Measurements from ENCODE around the gene CEACAM3.
"Not testable (repeated sequence)": the region's sequence is repeated elsewhere in the genome, so short reads cannot be mapped to it uniquely, and the experiment has no call there.

CEACAM3 gene

DNA sequence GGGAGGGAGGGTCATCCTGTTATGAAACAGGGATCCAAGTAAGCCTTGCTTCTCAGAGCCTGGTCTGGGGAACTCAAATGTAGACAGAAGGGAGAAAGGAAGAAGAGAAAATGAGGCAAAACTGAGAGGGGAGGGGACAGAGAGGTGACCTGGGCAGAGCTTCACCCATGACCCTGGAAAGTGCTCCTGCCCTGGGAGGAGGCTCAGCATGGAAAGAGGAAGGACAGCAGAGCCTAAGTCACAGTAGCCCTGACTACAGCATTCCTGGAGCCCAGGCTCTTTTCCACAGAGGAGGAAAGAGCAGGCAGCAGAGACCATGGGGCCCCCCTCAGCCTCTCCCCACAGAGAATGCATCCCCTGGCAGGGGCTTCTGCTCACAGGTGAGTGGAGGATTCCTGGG is at the start of gene CEACAM3:
Gene CEACAM3, plus strand, starts transcription at position 226 of the 400 bp plus-strand sequence. Its CDS starts 91 bp downstream, at position 317.
- no peak for DNase-seq

DNA sequence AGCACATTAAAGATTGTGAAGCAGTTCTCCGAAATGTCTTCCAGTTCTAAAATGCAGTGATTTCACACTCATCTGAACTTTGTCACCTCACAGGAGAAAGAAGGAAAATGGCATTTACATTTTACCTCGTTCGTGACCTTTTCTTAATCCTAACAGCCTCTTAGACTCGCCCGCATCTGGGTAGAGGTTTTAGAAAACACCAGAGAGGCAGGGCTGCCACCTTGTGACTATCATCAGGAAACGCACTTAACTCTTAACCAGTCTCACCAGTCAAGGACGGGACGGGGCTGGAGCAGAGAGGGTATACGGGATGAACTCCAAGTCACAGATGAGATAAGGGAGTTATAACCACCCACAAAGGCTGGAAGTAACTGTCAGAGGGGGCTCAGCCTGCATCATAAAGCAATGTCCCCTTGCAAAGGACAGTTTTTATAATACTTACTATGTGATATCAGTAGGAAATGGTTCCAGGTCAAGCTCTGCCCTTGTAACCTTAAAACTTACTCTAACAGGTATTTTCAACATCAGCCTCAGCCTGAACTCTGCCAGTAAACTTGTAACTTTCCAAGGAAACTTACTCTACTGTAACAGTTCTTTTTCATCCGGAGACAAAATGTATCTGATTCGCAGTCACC is 49.7 kb upstream of the CEACAM3 start:
- peak; percentile 9 for DNase-seq

DNA sequence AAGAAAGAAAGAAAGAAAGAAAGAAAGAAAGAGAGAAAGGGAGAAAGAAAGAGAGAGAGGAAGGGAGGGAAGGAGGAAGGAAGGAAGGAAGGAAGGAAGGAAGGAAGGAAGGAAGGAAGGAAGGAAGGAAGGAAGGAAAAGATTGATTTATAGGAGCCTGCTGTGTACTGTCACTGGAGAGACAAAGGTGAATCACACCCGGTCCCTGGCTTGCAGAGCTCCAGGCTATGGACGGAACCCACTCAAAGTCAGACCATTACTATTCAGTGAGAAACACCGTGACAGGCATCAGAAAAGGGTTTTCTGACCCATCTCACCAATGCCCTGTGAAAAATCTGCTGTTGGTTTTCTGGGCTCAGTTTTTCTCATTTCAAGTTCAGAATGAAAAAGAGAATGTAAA is 48.4 kb upstream of the CEACAM3 start:
- no peak for DNase-seq

DNA sequence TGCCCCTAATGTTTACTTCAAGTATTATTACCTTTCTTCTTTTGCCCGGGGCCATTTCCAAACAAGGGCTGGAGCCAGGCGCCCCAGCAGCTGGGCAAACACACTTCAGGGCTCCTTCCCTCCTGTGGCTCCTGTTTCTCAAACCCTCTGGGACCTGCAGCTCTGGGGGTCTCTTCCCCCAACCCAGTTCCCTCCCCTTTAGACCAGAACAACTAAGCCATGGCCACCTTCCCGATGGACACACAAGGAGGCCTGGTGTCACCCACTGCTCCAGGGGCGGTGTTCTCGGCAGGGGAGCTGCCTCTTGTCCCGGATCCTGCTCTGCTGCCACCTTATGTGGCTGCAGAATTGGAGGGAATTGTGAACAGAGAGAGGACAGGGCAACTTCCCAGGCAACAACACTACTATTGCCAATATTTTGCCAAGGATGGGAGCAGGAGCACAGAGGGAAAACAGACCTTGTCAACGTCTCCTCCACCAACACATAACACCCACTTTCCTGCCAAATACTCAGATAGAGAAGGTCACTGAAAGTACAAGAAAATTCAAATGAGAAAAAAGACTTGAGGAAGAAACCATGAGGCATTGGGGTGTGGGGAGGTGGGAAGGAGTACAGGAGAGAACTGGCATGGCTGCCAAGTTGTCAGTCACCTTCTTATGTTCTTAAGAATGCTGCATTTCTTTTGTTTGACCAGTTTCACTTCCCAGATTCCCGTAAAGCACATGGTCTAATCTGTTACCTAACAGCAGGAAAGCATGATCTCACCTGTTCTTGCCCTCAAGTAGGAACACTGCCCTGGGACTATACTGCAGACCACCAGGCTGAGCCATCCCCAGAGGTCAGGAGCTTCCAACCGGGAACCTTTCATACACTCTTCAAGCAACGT is 45.9 kb upstream of the CEACAM3 start:
- not testable (repeated sequence) for DNase-seq

DNA sequence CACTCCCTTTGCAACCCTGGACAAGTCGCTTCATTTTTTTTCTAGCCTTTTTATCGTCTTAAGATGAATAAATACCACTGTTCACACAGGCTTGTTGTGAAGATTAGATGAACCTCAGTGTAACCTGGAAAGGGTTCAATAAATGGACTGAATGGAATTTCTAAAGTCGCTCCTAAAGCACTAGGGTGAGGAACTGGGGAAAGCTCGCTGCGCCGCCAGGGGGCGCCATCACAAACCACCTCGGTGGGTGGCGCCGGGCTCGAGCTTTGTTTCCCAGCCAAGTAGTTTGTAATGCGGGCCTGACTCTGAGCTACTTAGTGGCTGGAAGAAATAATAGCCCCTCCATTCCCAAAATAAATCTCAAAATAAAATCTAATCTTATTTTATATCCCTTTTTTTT is 43.2 kb upstream of the CEACAM3 start:
- DNase-seq = no peak

DNA sequence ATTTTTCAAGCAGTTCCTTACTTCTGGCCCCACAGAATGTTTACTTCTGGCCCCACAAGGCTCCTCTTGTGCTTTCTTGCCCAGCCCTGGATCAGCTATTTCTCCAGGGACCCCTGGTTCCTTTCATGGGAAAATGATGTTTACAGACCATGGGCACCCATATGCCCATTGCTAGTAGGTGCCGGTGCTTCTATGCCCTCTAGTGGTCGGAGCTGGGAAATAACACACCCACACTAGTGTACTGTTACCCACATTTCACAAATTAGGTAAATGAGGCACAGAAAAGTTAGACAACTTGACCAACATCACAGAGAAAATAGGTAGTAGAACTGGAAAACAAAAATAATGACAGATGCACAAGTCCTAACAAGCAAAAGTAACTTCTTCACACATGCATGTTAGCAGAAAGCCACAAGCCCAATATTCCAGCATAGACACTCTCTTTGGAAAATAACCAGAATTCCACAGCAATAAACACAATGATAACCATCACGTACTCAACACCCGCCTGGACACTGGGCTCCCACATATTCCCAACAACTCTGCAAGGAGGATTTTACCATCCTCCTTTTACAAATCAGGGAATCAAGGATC is 42.4 kb upstream of the CEACAM3 start:
- no peak for DNase-seq

DNA sequence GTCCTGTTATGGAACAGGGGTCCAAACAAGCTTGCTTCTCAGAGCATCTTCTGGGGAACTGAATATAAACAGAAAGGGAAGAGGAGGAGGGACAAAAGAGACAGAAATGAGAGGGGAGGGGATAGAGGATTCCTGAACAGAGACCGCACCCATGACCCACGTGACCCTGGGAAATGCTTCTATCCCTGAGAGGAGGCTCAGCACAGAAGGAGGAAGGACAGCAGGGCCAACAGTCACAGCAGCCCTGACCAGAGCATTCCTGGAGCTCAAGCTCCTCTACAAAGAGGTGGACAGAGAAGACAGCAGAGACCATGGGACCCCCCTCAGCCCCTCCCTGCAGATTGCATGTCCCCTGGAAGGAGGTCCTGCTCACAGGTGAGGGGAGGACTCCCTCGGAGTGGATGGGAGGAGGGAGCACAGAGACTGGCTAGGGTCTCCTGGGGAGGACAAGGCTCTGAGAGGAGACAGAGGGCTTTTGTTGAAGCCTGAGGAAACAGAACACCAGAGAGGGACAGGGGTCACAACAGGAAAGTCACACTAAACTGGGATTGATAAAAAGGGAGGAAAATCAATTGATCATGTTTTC is 41.0 kb upstream of the CEACAM3 start, which contains the start of gene CEACAM6:
Gene CEACAM6, plus strand, starts transcription at position 203 of the 586 bp plus-strand sequence. Its CDS starts 109 bp downstream, at position 312.
- no peak for DNase-seq

DNA sequence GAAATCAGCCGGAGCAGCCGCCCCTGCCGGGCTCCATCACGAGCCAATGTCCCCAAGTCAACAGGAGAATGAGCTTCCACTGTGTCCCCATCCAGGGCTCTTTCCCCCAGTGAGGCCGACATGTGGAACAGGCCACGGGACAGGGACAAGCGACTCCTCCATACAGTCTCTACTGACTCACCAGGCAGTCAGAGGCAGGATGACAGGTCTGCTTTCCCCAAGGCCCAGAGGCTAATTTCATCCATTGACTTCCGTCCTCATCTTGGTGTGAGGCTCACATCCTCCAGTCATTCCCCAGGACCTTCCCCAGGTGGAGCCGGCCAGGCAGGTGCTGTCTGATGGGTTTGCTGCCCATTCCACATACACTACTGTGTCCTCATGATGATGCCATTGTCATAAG is 37.5 kb upstream of the CEACAM3 start:
- no peak for DNase-seq

DNA sequence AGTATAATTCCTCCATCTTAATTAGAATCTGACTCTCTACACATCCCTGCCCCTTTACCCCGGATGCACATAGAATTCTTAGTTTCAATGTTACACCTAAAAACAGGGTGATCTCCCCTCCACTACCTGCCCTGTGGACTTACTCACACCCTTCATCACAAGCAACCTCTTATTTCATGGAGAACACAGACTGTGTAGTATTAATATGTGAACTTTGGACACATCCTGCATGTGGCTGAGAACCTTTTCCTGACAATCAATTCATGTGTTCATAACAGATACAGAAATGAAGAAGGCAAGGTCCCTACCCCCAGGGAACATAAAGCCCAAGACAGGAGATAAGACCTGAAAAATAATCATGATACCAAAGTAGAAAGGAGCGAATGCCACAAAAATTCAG is 29.3 kb upstream of the CEACAM3 start:
- DNase-seq = no peak

DNA sequence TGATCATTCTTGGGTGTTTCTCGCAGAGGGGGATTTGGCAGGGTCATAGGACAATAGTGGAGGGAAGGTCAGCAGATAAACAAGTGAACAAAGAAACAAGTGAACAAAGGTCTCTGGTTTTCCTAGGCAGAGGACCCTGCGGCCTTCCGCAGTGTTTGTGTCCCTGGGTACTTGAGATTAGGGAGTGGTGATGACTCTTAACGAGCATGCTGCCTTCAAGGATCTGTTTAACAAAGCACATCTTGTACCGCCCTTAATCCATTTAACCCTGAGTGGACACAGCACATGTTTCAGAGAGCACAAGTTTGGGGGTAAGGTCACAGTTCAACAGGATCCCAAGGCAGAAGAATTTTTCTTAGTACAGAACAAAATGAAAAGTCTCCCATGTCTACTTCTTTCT is 28.3 kb upstream of the CEACAM3 start:
- not testable (repeated sequence) for DNase-seq

DNA sequence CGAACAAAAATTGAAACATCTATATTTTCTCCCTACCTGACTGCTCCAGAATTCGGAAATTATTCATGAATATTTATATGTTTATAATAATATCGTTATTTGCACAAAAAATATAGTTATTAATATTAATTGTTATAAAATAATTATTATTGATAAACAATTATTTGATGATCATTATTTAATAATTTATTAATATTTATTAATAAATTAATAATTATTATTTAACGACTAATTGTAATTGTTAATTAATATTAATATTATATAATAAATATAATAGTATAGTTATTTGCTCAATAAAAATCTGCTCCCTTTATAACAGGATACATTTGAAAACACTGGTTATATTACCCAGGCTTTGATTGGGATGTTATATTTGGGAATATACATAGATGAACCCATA is 26.8 kb upstream of the CEACAM3 start:
- no peak for DNase-seq

DNA sequence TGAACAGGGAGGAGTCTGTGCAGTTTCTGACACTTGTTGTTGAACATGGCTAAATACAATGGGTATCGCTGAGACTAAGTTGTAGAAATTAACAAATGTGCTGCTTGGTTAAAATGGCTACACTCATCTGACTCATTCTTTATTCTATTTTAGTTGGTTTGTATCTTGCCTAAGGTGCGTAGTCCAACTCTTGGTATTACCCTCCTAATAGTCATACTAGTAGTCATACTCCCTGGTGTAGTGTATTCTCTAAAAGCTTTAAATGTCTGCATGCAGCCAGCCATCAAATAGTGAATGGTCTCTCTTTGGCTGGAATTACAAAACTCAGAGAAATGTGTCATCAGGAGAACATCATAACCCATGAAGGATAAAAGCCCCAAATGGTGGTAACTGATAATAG is 25.0 kb upstream of the CEACAM3 start:
- no peak for DNase-seq

DNA sequence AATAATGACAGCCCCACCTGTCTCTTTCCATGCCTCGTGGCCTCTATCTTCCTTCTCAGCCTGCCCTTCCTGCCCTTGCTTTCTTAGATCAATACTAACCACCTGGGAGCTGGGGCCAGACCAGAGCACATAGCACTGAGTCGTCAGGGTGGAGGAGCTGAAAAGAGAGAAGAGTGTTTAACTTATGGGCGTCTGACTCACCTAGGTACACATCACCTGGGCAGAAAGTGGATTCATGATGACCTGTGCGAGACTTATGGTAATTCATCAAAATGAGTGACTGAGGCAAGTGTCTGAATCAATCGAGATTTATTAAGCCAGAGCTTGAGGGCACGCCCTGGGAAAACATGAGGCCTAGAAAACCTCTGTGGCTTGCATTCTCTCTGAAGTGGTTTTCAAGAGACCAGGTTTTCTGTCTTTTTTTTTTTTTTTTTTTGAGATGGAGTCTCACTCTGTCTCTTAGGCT is 21.8 kb upstream of the CEACAM3 start:
- DNase-seq = no peak

DNA sequence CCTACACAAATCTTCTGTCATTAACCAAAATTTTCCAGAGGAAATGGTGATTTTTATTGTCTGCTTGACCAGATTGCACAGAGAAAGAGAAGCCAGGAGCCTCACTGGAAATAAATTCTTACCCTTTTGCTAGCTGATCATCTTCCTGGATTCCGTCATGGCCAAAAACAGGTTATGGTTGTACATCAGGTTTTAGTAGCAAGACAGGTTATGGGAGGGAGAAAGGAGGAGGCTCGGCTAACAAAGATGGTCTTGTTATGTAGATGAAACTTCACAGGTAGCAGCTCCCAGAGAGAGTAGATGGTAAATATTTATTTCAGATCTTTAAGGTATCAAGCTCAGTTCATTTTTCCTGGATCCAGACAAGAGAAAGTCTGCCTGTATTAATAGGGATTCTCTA is 19.7 kb upstream of the CEACAM3 start:
- no peak for DNase-seq

DNA sequence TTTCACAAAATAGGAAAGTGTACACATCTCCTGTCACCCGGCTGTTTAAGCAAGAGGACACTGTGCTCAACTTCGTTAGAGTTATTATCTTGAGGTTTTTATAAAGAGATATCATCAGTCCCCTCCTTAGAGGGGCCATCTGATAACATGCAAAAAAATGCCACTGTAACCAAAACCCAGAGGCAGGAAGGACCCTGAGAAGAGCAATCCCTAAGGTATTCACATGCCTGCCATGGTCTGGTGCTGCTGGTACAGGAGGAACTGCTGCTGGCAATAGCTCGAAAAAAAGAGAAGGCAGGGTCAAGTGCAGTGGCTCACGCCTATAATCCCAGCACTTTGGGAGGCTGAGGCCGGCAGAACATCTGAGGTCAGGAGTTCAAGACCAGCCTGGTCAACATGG is 12.8 kb upstream of the CEACAM3 start:
- DNase-seq = no peak

DNA sequence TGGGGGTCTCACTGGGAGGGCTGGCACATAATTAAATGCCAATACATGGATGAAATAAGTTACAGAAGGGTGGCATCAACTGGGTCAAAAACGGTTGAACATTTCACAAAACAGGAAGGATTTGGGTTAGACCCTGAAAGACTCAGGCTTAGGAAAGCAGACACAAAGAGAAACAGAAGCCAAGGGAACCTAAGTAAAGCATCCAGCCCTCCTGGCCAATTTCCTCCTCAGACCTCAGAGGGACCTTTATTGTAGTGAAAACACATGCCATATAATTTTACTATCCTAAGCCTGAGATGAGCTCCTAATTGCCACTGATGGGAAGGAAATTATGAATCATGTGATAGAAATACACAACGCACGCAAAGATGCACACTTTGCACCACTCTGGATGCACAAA is 12.1 kb upstream of the CEACAM3 start:
- no peak for DNase-seq

DNA sequence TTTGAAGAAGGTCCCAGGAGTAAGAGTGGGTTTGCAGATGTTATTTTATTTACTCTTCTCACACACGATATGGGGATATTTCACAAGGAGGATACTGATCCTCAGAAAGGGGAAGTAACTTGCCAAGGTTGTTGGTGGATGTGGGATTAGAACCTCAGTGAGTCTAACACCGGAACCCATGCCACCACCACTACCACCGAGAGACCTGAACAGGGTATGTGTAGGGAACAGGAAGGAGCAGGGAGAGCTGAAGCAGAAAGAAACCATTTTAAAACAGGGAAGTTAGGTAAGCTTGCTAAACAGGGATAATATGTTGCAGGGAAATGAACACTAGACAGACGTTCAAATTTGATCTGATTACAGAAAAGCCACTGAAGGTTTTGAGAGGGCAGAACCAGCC is 11.6 kb upstream of the CEACAM3 start:
- DNase-seq = no peak

DNA sequence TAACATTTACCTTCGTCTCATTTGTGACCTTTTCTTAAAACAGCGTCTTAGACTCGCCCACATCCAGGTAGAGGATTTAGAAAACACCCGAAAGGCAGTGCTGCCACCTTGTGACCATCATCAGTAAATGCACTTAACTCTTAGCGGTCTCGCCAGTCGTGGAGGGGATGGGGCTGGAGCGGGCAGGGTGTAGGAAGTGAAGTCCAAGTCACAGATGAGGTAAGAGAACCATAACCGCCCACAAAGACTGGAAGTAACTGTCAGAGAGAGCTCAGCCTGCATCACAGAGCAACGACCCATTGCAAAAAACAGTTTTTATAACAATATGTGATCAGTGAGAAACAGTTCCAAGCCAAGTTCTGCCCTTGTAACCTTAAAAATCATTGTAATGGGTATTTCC is 10.7 kb upstream of the CEACAM3 start:
- DNase-seq = no peak

DNA sequence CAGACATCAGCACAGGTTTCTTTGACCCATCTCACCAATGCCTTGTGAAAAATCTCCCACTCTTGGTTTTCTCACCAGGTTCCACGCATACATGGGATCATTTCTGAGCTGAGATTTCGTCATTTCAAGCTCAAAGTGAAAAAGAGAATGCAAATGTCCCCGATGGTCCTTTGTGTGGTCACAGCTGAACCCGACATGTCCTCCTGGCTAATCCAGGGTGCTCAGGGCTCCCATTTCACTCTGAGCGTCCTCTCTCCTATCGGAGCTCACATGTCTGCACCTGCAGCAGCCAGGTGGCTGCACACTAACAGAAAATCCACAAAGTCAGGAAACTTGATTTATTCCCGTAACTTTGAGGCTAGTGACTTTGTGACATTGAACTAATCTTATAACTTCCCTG is 9.3 kb upstream of the CEACAM3 start:
- no peak for DNase-seq

DNA sequence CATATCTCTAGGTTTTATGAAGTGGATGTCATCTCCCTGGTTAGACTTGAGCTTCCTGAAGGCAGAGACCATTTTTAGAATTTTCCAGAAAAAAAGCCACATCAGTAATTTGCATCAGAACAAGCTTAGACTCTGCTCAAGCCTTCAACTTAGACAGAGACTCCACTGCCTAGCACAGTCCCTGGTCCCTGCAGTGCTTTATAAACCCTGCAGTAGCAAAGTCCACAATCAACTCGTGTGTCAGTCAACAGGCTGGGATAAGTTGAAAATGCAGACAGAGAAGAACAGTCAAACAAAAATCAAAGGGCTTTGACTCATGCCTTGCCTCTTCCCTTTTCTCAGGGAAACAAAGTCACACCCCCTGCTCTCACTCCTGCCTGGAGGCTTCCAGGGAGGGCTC is 7.9 kb upstream of the CEACAM3 start:
- DNase-seq = not testable (repeated sequence)

DNA sequence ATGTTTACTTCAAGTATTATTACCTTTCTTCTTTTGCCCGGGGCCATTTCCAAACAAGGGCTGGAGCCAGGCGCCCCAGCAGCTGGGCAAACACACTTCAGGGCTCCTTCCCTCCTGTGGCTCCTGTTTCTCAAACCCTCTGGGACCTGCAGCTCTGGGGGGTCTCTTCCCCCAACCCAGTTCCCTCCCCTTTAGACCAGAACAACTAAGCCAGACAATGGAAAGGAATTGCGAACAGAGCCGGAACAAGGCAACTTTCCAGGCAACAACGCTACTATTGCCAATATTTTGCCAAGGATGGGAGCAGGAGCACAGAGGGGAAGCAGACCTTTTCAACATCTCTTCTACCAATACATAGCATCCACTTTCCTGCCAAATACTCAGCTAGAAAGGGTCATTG is 7.3 kb upstream of the CEACAM3 start:
- DNase-seq = not testable (repeated sequence)

DNA sequence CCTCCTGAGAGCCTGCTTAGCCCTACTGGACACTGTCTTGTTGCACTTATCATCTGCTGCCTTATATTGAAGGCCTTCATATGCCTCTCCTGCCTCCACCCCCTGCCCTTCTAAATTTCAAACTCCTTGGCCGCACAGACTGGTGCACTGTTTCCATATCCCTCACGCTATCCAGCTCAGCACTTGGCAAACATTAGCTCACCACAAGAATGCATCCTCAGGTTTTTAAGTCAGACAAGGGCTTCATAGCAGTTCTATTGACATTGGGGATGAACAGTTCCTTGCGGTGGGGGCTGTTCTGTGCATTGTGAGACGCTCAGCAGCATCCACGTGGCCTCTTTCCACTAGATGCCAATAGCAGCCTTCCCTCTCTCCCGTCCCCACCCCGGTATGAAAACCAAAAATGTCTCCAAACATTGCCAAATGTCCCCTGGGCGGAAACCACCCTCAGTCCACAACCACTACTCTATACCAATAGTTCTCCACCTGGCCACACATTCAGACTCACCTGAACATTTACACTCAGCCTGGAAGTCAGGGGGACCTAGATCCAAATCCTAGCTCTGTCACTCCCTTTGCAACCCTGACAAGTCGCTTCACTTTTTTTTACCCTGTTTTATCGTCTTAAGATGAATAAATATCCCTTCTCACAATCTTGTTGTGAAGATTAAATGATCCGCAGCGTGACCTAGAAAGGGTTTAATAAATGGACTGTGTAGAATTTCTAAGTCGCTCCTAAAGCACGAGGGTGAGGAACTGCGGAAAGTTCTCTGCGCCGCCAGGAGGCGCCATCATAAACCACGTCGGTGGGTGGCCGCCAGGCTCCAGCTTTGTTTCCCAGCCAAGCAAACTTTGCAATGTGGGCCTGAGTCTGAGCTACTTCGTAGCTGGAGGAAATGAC is 3.6 kb upstream of the CEACAM3 start:
- DNase-seq = no peak

DNA sequence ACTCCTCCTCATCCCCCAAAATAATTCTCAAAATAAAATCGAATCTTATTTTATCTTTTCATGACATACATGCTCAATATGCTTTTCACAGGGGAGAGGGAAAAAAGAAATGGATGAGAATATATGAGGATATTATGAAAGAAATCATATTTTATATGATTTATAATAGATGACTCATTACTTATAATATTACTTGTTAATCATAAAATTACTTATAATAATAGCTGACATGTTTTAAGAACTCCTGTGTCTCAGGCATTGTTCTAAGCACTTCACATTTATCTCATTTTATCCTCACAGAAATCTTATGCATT is 3.0 kb upstream of the CEACAM3 start:
- no peak for DNase-seq

All from NCI-H524 treated with DMSO at 0.1 percent for 48 hours (cell line).